H9 (cell line): ENCODE measurements around the gene UNC5B. TPM values are rescaled to one million over a fixed set of nuclear protein-coding genes. Genes with fewer than 3 reads are reported as not detected.

Source experiments
- DNase-seq: peaks from one replicate; pipeline ENCODE4 v3.0.0-alpha.2; 2017
- H2AFZ ChIP-seq: one replicate; pipeline ENCODE4 v1.6.1; 2013; ENCODE audit warnings: mild to moderate bottlenecking, low read length, control low read depth, moderate library complexity
- H2AK5ac ChIP-seq: 2 replicates; pipeline ENCODE4 v1.6.1; 2013; ENCODE audit warnings: low read length, control low read depth, mixed read lengths; ENCODE audit not compliant: insufficient read length
- H2BK120ac ChIP-seq: one replicate; pipeline ENCODE4 v1.6.1; 2013; ENCODE audit warnings: low read depth, mild to moderate bottlenecking, low read length, control low read depth, inconsistent platforms; ENCODE audit not compliant: poor library complexity, severe bottlenecking
- H2BK12ac ChIP-seq: 2 replicates; pipeline ENCODE4 v1.6.1; 2013; ENCODE audit warnings: low read length, control low read depth, mixed read lengths, low read depth; ENCODE audit not compliant: insufficient read length
- H2BK15ac ChIP-seq: 2 replicates; pipeline ENCODE4 v1.6.1; 2013; ENCODE audit warnings: low read depth, low read length, control low read depth
- H2BK20ac ChIP-seq: one replicate; pipeline ENCODE4 v1.6.1; 2013; ENCODE audit warnings: low read depth, mild to moderate bottlenecking, low read length, control low read depth, inconsistent platforms; ENCODE audit not compliant: poor library complexity, severe bottlenecking
- H2BK5ac ChIP-seq: 2 replicates; pipeline ENCODE4 v1.6.1; 2013; ENCODE audit warnings: low read length, control low read depth, mixed read lengths; ENCODE audit not compliant: insufficient read length
- H3K14ac ChIP-seq: 2 replicates; pipeline ENCODE4 v1.6.1; 2013; ENCODE audit warnings: low read length, control low read depth; ENCODE audit not compliant: insufficient read depth
- H3K18ac ChIP-seq: 2 replicates; pipeline ENCODE4 v1.6.1; 2013; ENCODE audit warnings: low read depth, mild to moderate bottlenecking, mixed read lengths, low read length, control low read depth; ENCODE audit not compliant: insufficient read length
- H3K23ac ChIP-seq: 2 replicates; pipeline ENCODE4 v1.6.1; 2013; ENCODE audit warnings: low read length, control low read depth, mixed read lengths, low read depth; ENCODE audit not compliant: insufficient read length
- H3K23me2 ChIP-seq: 2 replicates; pipeline ENCODE4 v1.6.1; 2013; ENCODE audit warnings: low read depth, mild to moderate bottlenecking, mixed read lengths, low read length, control low read depth; ENCODE audit not compliant: insufficient read length, poor library complexity, severe bottlenecking
- H3K27ac ChIP-seq: 2 replicates; pipeline ENCODE4 v1.5.1; 2013; ENCODE audit warnings: low read length, control low read depth, mixed read lengths, low read depth; ENCODE audit not compliant: insufficient read length
- H3K27me3 ChIP-seq: 2 replicates; pipeline ENCODE4 v1.6.1; 2013; ENCODE audit warnings: low read length, control low read depth, inconsistent platforms; ENCODE audit not compliant: insufficient read depth
- H3K4ac ChIP-seq: 2 replicates; pipeline ENCODE4 v1.6.1; 2013; ENCODE audit warnings: low read depth, mild to moderate bottlenecking, control low read depth, inconsistent platforms, low read length, moderate library complexity
- H3K4me1 ChIP-seq: 2 replicates; pipeline ENCODE4 v1.6.1; 2013; ENCODE audit warnings: low read length, control low read depth, inconsistent platforms; ENCODE audit not compliant: insufficient read depth
- H3K4me2 ChIP-seq: 2 replicates; pipeline ENCODE4 v1.6.1; 2013; ENCODE audit warnings: low read length, control low read depth, mixed read lengths; ENCODE audit not compliant: insufficient read length, insufficient read depth
- H3K56ac ChIP-seq: 2 replicates; pipeline ENCODE4 v1.6.1; 2013; ENCODE audit warnings: low read depth, mild to moderate bottlenecking, mixed read lengths, low read length, control low read depth; ENCODE audit not compliant: insufficient read length
- H3K79me1 ChIP-seq: 2 replicates; pipeline ENCODE4 v1.6.1; 2013; ENCODE audit warnings: low read depth, mild to moderate bottlenecking, moderate library complexity, low read length, control low read depth, inconsistent platforms; ENCODE audit not compliant: insufficient read depth, poor library complexity, severe bottlenecking
- H3K79me2 ChIP-seq: 2 replicates; pipeline ENCODE4 v1.6.1; 2013; ENCODE audit warnings: low read length, control low read depth, inconsistent platforms; ENCODE audit not compliant: insufficient read depth
- H3K9ac ChIP-seq: 2 replicates; pipeline ENCODE4 v1.6.1; 2013; ENCODE audit warnings: low read length, control low read depth, mixed read lengths; ENCODE audit not compliant: insufficient read length; ENCODE audit errors: extremely low read depth
- H3K9me3 ChIP-seq: one replicate; pipeline ENCODE4 v1.6.1; 2013; ENCODE audit warnings: low read depth, low read length, inconsistent platforms; ENCODE audit not compliant: control insufficient read depth
- H3T11ph ChIP-seq: one replicate; pipeline ENCODE4 v1.6.1; 2013; ENCODE audit warnings: mild to moderate bottlenecking, low read length, control low read depth, inconsistent platforms
- H4K20me1 ChIP-seq: one replicate; pipeline ENCODE4 v1.6.1; 2013; ENCODE audit not compliant: control insufficient read depth, insufficient read length, insufficient read depth
- H4K5ac ChIP-seq: 2 replicates; pipeline ENCODE4 v1.6.1; 2013; ENCODE audit warnings: low read depth, mild to moderate bottlenecking, mixed read lengths, low read length, control low read depth; ENCODE audit not compliant: insufficient read length
- H4K8ac ChIP-seq: replicated peaks from 2 replicates; pipeline ENCODE4 v1.6.1; 2013; ENCODE audit warnings: low read length, control low read depth, mixed read lengths, low read depth; ENCODE audit not compliant: insufficient read length
- H4K91ac ChIP-seq: 2 replicates; pipeline ENCODE4 v1.6.1; 2013; ENCODE audit warnings: low read depth, mild to moderate bottlenecking, moderate library complexity, mixed read lengths, low read length, control low read depth; ENCODE audit not compliant: insufficient read length
- H3K27ac Mint-ChIP-seq, 3 experiments: 2 replicates in 2 of 3; 3 replicates in 1 of 3; pipeline ENCODE4 v1.8.0; 2020 to 2021; ENCODE audit warnings: mixed read lengths in 3 of 3, mild to moderate bottlenecking in 1 of 3, moderate library complexity in 1 of 3
- H3K27me3 Mint-ChIP-seq: 2 replicates; pipeline ENCODE4 v1.8.0; 2021; ENCODE audit warnings: low read depth, mild to moderate bottlenecking, moderate library complexity, mixed read lengths
- H3K36me3 Mint-ChIP-seq, 3 experiments: 2 replicates in 2 of 3; 3 replicates in 1 of 3; pipeline ENCODE4 v1.8.0; 2020 to 2021; ENCODE audit warnings: low read depth in 3 of 3, mixed read lengths in 3 of 3; ENCODE audit not compliant: insufficient read depth in 1 of 3
- H3K4me1 Mint-ChIP-seq, 2 experiments: 2 replicates each; pipeline ENCODE4 v1.8.0; 2020; ENCODE audit warnings: mixed read lengths in 2 of 2
- H3K4me3 Mint-ChIP-seq, 2 experiments: 2 replicates in 1 of 2; 3 replicates in 1 of 2; pipeline ENCODE4 v1.8.0; 2020 to 2021; ENCODE audit warnings: mild to moderate bottlenecking in 2 of 2, mixed read lengths in 2 of 2, moderate library complexity in 1 of 2
- H3K9me3 Mint-ChIP-seq, 2 experiments: 2 replicates in 1 of 2; 3 replicates in 1 of 2; pipeline ENCODE4 v1.8.0; 2020; ENCODE audit warnings: mild to moderate bottlenecking in 2 of 2, mixed read lengths in 2 of 2, moderate library complexity in 1 of 2
- WGBS: extraction: QIAGEN DNeasy Blood & Tissue Kit; methylation state at CpG from one replicate; pipeline ENCODE4 v1.1.7; 2013; ENCODE audit warnings: missing lambda C conversion rate, low lambda C conversion rate, mixed read lengths; ENCODE audit not compliant: insufficient read length; ENCODE audit errors: extremely low coverage; 5-methylcytosine and 5-hydroxymethylcytosine counted together
- total RNA-seq: library from RNA; stranded (reverse); gene quantifications from 2 replicates; pipeline ENCODE4 v1.2.1, GENCODE V29; 2021
- TF ChIP-seq, protein P1 (sequence below): fragments of 200-600 bp; sonication (generic); conservative IDR thresholded peaks from 3 replicates; pipeline ENCODE4 v1.8.0; 2021; ENCODE audit warnings: antibody characterized with exemption, mild to moderate bottlenecking

Gene UNC5B
- total RNA-seq, 1 experiment from 2014 or later, result 28.4 TPM

DNA sequence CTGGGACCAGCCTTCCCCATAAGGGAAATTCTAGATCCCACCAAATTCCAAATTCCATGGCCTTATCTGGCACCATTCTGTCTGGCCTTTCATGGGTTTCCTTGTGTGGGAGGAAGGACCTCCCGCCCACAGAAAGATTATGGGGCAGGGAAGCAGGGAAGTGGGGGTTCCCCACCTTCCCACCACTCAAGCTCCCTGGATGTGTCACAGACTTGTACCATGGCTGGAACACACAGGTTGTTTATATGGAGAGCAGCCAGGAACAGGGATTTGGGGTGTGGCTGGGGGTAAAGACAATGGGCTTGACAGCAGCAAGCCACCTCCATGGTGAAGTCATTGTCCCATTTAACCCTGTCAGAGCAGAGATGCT, 18.3 kb downstream of the UNC5B start:
- no peak overlapping the region for H4K91ac ChIP-seq
- H3K23me2 ChIP-seq, result no peaks in the 10 kb centered on the region
- peaks cover 1% of the 10 kb centered on the region; the same call in 1 of the 2 replicates for H3K4me1 ChIP-seq
- no peak overlapping the region for H3K9ac ChIP-seq
- H2BK12ac ChIP-seq, result no peak overlapping the region
- H4K5ac ChIP-seq, result no peak overlapping the region
- H2BK120ac ChIP-seq, result no peak overlapping the region
- no peak overlapping the region for H2BK20ac ChIP-seq
- H3K14ac ChIP-seq, result no peak overlapping the region
- H3K27ac Mint-ChIP-seq, result no peak overlapping the region
- no peak overlapping the region for H3K4ac ChIP-seq
- no peaks in the 10 kb centered on the region for H4K20me1 ChIP-seq
- H3T11ph ChIP-seq, result no peak overlapping the region
- peaks cover 0 to 5% (median 1%) of the 10 kb centered on the region in 3 experiments; a peak in 2 of 7 replicates for H3K36me3 Mint-ChIP-seq
- no peak overlapping the region for H3K23ac ChIP-seq
- no peaks in the 10 kb centered on the region for H3K27me3 Mint-ChIP-seq
- no peak overlapping the region for H4K8ac ChIP-seq
- no peak overlapping the region for H3K4me2 ChIP-seq
- no peak overlapping the region for H2BK5ac ChIP-seq
- no peak overlapping the region for H3K4me3 Mint-ChIP-seq
- no peak overlapping the region for H3K27ac ChIP-seq
- H3K79me1 ChIP-seq, result no peaks in the 10 kb centered on the region
- no peak overlapping the region for H2AFZ ChIP-seq
- no peak for DNase-seq
- H3K18ac ChIP-seq, result no peak overlapping the region
- no peaks in the 10 kb centered on the region for H3K79me2 ChIP-seq
- WGBS, result no CpG with 5 or more reads among the region's 1 CpG
- H3K56ac ChIP-seq, result no peak overlapping the region
- no peaks in the 10 kb centered on the region for H3K9me3 ChIP-seq
- H3K4me1 Mint-ChIP-seq, result peaks cover 35 to 46% of the 10 kb centered on the region in 2 experiments
- H2BK15ac ChIP-seq, result no peak overlapping the region
- H2AK5ac ChIP-seq, result no peak overlapping the region
- TF ChIP-seq, protein P1, sequence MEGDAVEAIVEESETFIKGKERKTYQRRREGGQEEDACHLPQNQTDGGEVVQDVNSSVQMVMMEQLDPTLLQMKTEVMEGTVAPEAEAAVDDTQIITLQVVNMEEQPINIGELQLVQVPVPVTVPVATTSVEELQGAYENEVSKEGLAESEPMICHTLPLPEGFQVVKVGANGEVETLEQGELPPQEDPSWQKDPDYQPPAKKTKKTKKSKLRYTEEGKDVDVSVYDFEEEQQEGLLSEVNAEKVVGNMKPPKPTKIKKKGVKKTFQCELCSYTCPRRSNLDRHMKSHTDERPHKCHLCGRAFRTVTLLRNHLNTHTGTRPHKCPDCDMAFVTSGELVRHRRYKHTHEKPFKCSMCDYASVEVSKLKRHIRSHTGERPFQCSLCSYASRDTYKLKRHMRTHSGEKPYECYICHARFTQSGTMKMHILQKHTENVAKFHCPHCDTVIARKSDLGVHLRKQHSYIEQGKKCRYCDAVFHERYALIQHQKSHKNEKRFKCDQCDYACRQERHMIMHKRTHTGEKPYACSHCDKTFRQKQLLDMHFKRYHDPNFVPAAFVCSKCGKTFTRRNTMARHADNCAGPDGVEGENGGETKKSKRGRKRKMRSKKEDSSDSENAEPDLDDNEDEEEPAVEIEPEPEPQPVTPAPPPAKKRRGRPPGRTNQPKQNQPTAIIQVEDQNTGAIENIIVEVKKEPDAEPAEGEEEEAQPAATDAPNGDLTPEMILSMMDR, result no peak
- no peaks in the 10 kb centered on the region for H3K27me3 ChIP-seq
- H3K9me3 Mint-ChIP-seq, result no peaks in the 10 kb centered on the region
